GM21423 (cell line): ENCODE results near the gene ZSCAN5C.
"Not testable (repeated sequence)": the region's sequence is repeated elsewhere in the genome, so short reads cannot be mapped to it uniquely, and the experiment has no call there.

Experiments used
- ATAC-seq: cut with Tn5 transposase; IDR thresholded peaks from one replicate; pipeline ENCODE4 v1.9.1; 2021; ENCODE audit warnings: mild to moderate bottlenecking, moderate library complexity; ENCODE audit not compliant: unreplicated experiment

The ZSCAN5C gene, protein sequence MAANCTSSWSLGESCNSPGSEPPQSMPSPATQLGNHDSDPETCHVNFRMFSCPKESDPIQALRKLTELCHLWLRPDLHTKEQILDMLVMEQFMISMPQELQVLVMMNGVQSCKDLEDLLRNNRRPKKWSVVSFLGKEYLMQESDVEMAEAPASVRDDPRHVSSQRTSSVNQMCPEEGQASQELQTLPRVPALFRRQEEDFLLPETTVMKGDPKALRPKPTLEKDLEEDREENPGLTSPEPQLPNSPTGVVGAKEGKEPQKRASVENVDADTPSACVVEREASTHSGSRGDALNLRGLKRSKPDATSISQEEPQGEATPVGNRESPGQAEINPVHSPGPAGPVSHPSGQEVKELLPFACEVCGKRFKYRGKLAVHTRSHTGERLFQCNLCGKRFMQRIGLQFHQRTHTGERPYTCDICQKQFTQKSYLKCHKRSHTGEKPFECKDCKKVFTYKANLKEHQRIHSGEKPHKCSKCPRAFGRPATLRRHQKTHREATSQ

DNA sequence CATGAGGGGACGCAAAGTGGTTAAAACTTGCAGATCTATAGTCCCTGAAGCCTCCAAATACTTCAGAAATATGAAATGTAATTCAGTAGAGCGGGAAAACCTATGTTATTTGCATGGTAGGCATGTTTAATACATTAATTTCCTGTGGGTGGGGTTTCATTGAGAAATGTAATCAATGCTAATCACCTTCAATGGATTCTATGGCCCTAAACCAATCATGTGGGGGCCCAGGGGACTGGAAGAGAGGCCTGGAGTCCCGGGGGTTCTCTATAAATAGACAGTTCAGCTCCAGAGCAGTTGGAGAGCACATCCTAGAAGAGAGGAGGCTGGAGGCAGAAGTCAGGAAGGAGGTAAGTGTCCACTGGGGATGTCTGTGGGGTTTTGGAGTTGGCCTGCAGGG is at the start of gene ZSCAN5C:
Gene ZSCAN5C, plus strand, starts transcription at position 301 of the 400 bp plus-strand sequence. CDS start 3,641 bp downstream, outside the sequence.
- ATAC-seq = no peak

DNA sequence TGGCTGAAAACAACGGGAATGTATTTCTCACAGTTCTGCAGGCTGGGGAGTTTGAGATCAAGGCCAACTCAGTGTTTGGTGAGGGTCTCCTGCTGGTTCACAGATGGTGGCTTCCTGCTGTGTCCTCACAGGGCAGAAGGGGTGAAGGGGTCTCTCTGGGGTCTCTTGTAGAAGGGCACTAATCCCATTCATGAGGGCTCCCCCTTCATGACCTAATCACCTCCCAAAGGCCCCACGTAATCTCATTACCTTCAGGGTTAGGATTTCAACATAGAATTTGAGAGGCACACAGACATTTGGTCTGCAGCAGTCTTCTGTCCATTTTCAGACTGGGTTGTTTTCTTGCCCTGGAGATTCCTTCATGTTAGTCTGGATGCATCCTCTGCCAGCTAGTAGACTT is 49.4 kb upstream of the ZSCAN5C start:
- no peak for ATAC-seq

DNA sequence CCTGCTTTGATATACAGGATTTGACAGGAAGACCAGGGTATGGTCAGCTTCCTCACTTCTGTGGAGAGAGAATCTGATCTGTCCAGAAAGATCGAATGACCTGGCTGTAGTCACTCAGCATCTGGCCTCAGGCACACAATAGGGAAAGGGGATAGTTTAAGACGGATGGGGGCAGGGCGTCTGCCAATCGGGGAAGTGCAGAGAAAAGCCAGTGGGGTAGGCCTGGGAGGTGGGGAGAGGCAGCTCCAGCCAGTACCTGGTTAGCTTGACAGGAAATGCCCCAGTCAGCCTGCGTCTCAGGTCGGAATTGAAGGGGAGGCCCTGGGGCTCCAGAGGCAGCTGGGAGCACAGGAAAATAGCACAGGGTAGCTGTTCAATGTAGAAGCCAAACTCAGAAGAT is 48.6 kb upstream of the ZSCAN5C start:
- ATAC-seq = no peak

DNA sequence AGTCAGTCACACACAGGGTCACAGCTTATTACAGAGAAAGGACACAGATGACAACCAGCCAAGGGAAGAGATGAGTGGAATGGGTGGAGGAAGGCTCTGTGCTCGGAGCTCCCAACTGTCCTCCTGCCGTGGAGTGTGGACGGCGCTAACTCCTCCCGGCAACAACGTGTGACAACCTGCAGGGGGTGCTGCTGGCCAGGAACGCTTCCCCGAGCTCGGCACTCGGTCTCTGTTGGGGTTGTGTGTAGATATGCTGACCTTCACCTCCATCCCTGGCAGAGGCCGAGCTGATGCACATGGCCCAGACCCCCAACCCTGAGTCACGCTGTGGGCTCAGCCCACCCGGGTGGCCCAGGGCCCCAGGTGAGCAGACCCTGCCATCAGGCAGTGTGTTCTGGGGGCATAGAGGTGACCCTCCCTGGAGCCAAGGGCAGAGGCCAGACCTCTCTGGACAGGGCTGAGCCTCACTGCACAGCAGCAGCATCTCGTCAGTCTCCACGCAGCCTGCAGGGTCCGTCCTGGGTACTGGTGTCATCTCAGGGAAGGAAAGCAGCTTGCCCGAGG is 46.9 kb upstream of the ZSCAN5C start:
- no peak for ATAC-seq

DNA sequence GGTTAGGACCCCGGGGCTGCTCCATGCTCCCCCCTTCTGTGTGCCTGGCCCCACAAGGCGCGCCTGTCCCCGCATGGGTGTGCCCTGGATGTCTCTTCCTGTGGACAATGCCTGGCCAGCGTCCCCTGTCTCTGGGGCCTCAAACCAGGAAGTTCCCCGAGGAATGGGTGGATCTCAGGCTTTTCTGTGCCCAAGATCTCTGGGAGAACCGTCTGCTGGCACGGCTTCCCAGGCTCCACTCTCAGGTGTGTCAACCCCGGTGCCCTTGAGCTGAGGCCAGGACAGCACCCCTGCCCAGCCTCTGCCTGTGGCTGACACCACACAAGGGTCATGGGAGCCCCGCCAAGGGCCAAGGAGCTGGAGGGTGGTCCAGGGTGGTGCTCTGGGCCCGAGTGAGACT is 45.3 kb upstream of the ZSCAN5C start:
- no peak for ATAC-seq

DNA sequence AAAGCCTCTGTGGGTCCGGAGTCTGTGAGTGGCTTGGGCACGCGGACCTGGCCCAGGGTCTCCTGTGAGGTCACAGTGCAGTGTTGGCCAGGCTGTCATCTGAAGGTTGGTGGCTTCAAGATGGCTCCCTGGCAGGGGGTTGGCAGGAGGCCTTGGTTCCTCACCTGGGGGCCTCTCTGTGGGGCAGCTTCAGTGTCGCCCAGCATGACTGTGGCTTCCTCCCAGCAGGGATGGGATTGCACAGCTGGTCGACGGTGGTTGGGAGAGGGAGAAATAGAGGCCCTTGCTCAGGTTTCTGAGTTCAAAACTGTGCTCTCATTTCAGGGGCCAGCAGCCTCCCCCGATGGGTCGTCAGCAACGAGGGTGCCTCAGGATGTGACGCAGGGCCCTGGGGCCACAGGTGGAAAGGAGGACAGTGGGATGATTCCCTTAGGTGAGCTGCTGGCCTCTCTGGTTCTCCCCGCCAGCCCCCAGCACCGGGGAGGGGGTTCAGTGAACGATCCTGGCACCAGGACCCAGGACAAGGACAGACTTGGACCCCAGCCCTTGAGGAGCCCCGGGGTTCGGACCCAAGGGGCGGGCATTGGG is 43.8 kb upstream of the ZSCAN5C start:
- no peak for ATAC-seq

DNA sequence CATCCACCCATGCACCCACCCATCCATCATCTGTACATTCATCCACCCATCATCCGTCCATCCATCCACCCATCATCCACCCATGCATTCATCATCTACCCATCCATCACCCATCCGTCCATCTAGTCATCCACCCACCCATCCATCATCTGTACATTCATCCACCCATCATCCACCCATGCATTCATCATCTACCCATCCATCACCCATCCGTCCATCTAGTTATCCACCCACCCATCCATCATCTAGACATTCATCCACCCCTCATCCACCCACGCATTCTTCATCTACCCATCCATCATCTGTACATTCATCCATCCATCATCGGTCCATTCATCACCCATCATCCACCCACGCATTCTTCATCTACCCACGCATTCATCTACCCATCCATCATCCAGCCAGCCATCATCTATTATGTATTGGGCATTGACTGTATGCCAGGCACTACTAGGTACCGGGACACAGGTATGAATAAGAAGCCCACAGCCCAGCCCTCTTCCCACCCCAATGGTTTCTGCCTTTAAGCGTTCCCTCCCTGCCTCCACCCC is 43.0 kb upstream of the ZSCAN5C start:
- ATAC-seq = no peak

DNA sequence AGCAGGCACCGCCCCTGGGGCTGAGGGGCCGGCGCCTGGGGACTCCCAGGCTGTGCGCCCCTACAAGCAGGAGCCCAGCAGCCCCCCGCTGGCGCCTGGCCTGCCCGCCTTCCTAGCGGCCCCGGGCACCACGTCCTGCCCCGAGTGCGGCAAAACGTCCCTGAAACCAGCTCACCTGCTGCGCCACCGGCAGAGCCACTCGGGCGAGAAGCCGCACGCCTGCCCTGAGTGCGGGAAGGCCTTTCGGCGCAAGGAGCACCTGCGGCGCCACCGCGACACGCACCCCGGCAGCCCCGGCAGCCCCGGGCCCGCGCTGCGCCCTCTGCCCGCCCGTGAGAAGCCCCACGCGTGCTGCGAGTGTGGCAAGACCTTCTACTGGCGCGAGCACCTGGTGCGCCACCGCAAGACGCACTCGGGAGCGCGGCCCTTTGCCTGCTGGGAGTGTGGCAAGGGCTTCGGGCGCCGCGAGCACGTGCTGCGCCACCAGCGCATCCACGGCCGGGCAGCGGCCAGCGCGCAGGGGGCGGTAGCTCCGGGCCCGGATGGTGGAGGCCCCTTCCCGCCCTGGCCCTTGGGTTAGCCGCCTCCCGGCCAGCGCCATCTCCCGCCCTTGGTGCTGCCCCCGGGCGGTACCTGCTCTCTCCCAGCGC is 42.3 kb upstream of the ZSCAN5C start:
- no peak for ATAC-seq

DNA sequence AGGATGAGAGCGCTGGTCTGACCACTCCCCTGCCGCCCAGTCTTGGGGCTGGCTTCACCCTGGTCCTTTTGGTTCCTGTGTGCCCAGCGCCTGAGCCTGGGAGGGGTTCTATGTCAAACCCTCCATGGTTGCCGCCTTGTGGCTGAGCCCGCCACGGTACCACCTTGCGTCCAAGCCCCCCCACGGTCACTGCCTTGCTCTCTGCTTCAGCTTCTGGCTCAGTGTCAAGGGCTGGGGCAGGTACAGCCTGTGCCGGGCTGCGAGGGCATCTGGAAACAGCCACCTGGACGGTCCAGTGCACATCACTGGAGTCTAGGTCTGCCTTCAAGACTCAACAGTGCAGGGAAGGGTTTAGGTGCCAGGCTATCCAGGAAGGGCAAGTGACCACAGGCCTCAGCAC is 40.5 kb upstream of the ZSCAN5C start:
- ATAC-seq = no peak

DNA sequence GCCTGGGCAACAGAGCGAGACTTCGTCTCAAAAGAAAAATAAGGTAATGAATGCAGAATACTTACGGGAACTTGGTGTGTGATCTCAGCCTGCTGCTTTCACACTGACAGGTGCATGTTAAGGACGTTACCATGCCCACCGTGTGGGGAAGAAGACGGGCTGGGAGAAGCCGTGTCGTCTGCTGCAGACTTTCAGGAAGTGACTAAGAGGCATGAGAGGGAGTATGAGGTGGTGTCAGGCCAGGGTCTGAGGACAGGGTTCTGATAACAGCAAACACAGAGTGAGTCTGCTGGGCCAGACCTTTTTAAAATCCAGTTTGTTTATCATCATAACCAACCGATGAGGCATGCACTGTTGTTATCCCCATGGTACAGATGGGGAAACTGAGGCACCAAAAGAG is 39.8 kb upstream of the ZSCAN5C start:
- no peak for ATAC-seq

DNA sequence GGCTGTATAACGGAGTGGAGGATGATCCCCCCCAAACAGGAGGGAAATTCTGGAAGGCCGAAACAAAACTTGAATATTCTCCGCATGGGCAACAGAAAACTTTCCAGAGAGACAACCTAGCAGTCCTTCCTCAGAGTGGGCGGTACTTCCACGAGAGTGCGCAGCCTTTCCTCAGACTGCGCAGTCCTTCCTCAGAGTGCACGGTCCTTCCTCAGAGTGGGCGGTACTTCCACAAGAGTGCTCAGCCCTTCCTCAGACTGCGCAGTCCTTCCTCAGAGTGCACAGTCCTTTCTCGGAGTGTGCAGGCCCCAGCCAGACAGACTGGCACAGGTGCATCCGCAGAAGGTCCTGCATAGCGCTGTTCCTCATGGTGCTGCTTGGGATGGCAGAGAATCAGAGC is 39.0 kb upstream of the ZSCAN5C start:
- ATAC-seq = no peak

DNA sequence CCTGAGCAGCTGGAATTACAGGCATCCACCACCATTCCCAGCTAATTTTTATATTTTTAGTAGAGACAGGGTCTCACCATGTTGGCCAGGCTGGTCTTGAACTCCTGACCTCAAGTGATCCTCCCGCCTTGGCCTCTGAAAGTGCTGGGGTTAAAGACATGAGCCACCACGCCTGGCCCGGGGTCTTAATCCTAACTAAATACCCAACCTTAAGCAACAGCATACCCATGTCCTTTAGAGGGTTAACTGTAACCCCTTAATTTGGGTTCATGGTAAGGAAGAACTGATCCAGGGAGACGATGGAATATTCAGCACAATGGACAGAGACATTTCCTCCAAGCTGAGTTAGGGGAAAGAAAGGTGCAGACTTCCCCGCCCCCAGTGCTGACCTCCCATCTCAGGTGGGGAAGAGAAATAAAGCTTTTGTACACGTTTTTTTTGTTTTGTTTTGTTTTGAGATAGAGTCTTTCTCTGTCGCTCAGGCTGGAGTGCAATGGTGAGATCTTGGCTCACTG is 35.0 kb upstream of the ZSCAN5C start:
- ATAC-seq = no peak

DNA sequence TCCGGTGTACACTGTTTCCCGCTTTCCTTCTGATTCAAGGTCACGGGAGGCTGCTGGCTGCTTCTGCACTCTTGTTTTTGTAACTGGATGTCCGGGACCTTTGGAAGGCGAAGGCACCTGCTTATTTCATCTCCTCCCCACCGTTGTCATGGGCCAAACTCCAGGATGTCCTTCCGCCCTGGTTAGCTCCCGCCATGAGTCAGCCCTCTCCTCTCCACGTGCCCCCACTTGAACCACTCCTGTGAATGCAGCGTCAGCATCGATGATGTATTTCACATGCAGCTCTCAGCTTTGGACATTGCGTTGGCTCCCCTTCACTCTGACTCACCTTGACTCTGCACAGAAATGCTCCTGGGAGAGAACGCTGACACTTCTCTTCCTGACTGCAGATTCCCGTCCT is 31.8 kb upstream of the ZSCAN5C start:
- no peak for ATAC-seq

DNA sequence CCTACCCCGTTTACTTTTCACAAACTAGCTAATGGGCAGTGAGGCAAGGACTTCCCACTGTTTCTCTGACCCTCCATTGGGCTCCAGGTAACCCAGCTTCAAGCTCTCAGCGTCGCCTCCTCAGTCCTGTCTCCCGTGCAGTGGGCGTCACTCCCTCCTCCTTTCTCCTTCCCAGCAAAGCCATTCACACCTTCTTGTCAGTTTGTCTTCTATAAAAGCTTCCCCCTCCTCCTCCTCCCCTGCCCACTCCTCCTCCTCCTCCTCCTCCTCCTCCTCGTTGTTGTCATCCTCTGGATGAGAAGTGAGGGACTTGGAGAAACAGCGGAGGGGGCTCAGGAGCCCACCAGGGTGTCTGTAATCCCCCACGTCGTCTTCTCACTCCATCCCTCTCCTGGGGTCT is 28.0 kb upstream of the ZSCAN5C start:
- no peak for ATAC-seq

DNA sequence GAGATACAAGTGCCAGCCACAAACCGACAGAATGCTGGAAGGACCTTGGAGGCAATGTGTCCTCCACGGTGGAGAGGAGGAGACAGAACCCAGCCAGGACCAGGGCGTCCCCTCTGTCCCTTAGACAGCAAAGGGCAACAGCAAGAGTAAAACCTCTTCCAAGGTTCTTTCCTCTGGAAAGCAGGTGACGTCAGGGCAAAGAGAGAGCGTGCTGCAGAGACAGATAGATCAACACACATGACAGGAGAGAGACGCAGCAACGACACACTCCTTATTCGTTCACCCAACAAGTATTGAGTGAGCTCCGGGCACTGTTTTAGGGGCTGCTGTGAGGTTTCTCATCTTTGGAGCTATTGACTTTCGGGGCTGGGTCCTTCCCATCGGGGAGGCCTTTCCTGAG is 27.5 kb upstream of the ZSCAN5C start:
- no peak for ATAC-seq

DNA sequence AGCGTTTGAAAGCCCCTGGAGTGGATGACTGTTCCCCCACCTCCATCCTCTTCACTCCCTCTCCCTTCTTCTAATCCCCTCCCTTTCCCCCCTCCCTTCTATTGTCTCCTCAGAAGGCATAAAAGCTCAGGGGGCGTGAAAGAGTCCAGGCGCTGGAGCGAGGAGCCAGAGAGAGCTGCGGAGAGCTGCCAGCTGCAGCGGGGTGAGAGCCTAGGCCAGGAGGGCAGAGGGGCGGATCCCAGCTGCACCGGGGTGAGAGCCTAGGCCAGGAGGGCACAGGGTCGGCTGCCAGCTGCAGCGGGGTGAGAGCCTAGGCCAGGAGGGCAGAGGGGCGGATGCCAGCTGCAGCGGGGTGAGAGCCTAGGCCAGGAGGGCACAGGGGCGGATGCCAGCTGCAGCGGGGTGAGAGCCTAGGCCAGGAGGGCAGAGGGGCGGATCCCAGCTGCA is 26.2 kb upstream of the ZSCAN5C start, which contains the start of gene GALP:
Gene GALP, plus strand, starts transcription at position 148 of the 447 bp plus-strand sequence. CDS start 1,101 bp downstream, outside the sequence.
- not testable (repeated sequence) for ATAC-seq

DNA sequence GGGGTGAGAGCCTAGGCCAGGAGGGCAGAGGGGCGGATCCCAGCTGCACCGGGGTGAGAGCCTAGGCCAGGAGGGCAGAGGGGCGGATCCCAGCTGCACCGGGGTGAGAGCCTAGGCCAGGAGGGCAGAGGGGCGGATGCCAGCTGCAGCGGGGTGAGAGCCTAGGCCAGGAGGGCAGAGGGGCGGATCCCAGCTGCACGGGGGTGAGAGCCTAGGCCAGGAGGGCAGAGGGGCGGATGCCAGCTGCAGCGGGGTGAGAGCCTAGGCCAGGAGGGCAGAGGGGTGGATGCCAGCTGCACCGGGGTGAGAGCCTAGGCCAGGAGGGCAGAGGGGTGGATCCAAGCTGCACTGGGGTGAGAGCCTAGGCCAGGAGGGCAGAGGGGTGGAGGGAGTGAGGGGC is 25.8 kb upstream of the ZSCAN5C start:
- ATAC-seq = not testable (repeated sequence)

DNA sequence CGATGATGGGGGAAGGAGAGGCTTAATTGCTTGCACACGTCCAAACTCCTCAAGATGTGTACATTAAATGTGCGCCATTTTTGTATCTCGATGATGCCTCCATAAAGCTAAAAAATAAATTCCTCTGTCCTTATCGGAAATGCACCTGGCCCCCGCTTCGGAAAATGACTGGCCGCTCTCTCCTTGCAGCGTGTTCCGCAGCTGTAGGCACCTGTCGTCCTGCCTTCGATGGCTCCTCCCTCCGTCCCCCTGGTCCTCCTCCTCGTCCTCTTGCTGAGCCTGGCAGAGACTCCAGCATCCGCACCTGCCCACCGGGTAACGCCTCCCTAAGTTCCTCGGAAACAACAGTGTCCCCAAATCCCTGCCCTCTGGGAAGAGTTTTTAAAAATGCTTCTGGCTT is 25.2 kb upstream of the ZSCAN5C start:
- ATAC-seq = no peak

DNA sequence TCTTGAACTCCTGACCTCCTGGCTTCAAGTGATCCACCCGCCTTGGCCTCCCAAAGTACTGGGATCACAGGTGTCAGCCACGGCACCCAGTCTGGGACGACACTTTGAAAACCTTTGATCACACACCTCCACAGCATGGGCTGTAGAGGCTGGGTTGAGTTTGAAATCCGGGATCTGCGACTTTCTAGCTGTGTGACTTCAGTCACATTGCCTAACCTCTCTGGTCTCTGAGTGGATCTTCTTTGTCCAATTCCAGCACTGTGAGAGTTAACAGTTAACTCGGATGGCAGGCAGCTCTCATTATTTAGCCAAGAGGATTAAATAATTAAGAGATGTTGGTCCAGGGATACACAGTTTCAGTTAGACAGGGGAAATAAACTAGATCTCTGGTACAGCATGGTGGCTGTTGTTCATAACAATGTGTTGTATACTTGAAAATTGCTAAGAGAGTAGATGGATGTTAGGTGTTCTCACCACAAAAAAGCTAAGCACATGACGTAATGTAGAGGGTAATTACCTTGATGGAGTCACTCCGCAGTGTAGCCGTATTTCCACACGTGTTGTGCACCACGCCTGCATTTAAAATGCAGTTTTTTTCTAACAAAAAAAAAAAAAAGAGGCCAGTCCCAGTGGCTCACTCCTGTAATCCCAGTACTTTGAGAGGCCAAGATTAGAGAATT is 24.4 kb upstream of the ZSCAN5C start:
- ATAC-seq = no peak

DNA sequence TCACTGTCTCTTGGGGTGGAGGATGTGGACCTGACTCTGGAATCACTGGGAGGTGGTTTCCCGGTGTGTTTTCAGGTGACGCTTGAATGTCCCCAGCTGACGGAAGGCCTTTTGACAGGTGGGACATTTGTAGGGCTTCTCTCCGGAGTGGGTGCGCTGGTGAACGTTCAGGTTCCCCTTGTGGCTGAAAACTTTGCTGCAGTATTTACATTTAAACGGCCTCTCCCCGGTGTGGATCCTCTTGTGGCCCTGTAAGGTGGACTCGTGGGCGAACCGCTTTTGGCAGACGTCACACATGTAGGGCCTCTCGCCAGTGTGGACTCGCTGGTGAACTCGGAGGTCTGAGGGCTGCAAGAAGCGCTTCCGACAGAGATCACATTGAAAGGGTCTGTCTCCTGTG is 12.3 kb upstream of the ZSCAN5C start:
- no peak for ATAC-seq
